GM19438 (cell line): ENCODE results near the gene SECISBP2L.
A peak's percentile ranks its signal among the peaks of the same experiment; 100 is the strongest.
"Not testable (repeated sequence)": the region's sequence is repeated elsewhere in the genome, so short reads cannot be mapped to it uniquely, and the experiment has no call there.

Source experiments
- ATAC-seq: cut with Tn5 transposase; IDR thresholded peaks from one replicate; pipeline ENCODE4 v1.9.1; 2021; ENCODE audit warnings: low read depth; ENCODE audit not compliant: unreplicated experiment

The SECISBP2L gene

GRCh38 chr15:49046220-49047102 lies at the start of gene SECISBP2L:
SECISBP2L (minus strand) TSS chr15:49046446; CDS start chr15:49046299, 147 bp downstream.
- peak; percentile 94 for ATAC-seq

- ATAC-seq, result no peak
These were observed 48.7 kb upstream of the SECISBP2L start for GRCh38 chr15:49094923-49095322.

- ATAC-seq, result no peak
These were observed 47.2 kb upstream of the SECISBP2L start for GRCh38 chr15:49093252-49094105.

- no peak for ATAC-seq
These were observed 42.8 kb upstream of the SECISBP2L start for GRCh38 chr15:49088996-49089395.

DNA sequence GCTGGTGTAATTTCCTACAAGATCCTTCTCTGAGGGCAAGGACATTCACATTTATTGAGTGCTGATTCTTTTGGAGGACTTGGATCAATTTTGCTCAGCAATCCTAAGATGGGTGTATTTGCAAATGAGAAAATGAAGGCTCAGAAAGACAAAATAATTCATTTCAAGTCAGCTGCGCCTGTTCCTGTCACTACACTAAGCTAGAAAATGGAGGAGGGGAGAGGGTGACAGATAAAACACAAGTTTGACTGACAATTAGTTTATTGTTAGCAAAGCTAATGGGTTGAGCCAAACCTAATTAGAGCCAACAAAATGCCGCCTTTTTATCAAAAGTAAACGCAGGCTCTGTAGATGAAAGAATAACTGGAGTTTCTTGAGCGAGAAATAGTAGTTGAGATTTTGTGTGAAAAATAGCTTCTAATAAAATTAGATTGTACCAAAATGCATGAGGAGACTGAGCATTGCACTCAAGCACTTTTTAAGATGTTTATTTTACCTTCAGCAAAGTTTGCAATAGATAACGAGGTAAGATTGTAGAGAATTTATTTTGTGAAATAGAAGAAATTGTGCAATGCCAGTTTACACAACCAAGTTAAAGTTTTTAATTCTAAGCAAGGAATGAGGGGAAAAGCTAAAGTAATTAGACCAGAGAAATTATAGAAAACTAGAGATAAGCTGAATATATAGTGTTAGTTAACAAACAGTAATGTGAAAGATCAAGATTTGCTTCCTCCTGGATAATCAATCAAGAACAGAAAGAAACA lies 39.6 kb upstream of the SECISBP2L start:
- no peak for ATAC-seq

DNA sequence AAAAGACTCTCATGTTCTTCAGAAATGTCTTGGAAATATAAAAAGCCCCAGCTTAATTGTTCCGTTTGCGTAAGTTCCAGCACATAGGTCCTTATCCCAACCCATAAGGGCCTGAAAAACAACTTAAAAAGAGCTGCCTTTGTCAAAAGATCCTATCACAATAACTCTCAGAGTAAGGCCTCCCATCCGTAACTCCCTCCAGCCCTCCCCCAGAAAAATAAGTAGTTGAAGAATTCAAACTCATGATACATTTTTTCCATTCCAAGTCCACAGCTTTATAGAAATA lies 38.0 kb upstream of the SECISBP2L start:
- ATAC-seq, result no peak

- no peak for ATAC-seq
These were observed 37.4 kb upstream of the SECISBP2L start for GRCh38 chr15:49083401-49084284.

DNA sequence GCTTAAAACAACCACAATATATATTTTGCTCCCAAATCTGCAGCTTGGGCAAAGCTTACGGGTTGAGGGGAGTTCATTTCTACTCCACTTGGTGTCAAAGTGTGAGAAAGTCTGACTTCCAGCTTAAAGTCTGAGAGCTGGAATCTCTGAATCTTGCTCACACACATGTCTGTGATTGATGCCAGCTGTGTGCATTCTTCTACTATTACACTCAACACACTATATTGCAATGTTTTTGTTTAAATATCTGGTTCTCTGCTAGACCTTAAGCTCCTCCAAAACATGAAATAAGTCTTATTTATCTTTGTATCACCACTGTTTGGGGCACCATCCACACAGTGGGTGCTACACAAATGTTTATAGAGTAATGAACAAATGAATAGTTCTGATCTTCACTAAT lies 36.7 kb upstream of the SECISBP2L start:
- ATAC-seq, result no peak

GRCh38 chr15:49079340-49080039 lies 33.2 kb upstream of the SECISBP2L start:
- ATAC-seq, result no peak

DNA sequence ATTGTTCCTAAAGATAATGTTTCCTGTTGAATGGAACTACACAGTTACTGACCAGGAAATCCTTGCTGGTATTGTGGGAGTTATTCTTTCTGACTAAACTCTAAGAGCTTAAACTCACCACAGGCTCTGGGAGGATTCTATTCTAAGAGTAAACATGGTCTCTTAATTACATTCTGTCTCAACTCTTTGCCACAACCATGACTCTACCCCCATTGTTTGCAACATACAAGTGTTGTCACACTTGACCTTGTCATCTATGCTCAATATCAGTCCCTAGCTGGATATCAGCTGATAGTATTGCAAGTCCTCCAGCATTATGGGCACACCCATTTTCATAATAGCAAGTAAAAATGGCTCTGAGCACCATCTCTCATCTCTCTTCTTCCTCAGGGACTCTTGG lies 29.6 kb upstream of the SECISBP2L start:
- no peak for ATAC-seq

GRCh38 chr15:49074589-49075287 lies 28.5 kb upstream of the SECISBP2L start:
- not testable (repeated sequence) for ATAC-seq

- ATAC-seq, result no peak
These were observed 20.1 kb upstream of the SECISBP2L start for GRCh38 chr15:49066372-49066771.

DNA sequence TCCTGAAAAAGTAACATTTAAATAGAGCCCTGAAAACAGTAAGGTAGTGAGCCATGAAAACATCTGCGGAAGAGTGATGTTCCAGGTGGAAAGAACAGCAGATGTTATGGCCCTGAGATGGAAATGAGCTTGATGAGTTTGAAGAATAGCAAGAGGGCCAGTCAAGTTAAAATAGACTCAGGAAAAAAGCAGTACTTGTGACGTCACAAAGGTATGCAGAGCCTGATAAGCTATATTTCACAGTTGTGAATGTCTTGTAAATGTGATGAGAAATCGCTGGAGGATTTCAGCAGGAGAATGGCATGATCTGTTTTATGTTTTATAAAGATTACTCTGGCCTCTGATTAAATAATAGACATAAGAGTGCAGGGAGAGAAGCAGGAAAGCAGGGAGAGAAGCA lies 18.6 kb upstream of the SECISBP2L start:
- ATAC-seq, result no peak

DNA sequence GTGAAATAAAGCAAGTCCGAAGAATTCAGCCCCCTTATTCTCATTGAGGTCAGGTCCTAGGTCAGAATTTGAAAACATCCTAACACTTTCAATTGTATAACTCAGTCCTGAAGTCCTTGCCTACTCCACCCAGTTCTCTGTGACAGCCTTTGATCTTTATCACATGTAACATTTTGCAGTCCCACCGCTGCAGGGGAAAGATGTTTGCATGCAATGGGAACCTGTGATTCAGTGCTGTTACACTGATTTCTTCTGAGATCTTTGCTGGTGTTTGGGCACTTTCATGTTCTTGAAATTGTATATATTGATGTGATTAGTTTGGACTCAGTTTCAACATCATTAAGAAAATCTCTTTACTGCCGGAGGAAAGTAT lies 18.0 kb upstream of the SECISBP2L start:
- ATAC-seq, result no peak

DNA sequence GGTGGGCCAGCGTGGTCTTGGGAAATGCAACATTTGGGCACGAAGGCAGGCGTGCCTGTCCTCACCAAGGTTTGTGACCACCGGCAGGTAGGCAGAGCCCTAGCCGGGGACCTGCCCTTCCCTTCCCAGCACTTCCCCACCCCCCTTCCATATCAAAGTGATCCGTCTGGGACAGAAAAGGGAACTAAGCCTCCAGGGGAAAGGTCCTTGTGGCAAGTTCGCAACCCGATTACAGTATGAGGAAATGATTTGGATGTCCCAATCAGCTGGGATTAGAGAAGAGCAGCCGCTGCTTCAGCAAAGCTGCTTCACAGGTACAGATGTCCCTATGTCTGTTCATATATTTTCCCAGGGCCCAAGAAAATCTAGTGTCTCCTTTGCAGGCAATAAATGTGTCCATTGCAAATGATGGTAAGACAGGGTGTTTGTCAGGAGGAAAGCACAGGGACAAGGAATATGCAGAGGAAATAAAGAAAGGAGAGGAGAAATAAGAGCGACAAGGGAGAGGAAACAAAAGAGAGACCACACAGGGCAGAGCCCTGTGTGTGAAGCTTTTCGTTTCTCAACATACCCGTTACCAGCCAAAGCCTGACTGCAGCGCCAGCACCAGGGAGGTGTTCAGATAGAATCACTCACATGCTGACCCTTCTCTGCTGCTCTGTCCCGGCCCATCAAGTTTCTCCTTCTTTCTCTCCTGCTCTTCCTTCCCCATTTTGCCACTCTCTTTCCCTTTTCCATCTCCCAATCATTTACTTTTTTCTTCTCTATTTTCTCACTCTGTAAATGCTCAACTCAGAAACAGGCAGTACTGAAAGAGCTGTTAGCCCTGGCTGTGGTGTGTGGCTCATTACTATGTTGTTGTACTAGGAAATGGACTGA lies 17.4 kb upstream of the SECISBP2L start:
- ATAC-seq, result no peak

DNA sequence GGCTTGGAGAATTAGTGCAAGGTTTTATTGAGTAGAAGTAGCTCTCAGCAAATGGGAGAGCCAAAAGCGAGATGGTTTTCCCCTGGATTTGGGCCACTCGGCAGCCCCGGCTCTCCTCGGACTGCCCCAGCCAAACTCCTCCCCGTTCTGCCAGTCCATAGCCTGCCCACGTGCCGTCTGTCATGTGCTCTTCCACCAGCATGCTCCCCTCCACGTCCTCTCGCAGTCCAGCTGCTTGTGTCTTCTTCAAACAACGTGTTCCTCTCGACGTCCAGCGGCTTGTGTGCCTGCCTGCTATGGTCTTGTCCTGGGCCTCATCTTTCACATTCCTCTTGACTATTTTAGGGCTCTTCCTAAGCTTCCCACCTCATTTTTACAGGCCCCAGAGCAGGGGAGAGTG lies 16.7 kb upstream of the SECISBP2L start:
- no peak for ATAC-seq

- no peak for ATAC-seq
These were observed 14.7 kb upstream of the SECISBP2L start for GRCh38 chr15:49060710-49061495.
